ENCODE data around the gene OSCP1.

DNA sequence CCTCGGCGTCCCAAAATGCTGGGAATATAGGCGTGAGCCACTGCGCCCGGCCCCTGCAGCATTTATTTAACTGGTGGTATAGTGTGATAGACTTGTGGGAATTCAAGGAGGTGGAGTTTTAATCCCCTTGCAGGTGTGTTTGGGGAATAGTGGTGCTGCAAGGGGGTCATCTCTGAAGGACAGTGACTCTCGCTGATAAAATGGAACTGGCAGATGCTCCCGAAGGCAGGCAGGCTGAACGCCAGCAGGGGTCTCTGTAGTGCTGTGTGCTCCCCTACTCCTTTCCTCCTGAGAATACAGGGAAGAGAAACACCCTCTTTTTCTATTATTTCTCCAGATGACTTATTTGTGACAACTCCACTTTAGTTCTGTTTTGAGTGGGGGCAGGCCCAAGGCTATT, 4.0 kb downstream of the OSCP1 start:
- TF ChIP-seq YY1 (IDR thresholded peaks at IDR 0.05; ENCODE audit: low read depth): no peak
- TF ChIP-seq, protein P1, sequence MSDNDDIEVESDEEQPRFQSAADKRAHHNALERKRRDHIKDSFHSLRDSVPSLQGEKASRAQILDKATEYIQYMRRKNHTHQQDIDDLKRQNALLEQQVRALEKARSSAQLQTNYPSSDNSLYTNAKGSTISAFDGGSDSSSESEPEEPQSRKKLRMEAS (IDR thresholded peaks at IDR 0.05; ENCODE audit: low read depth): no peak

Measured in SK-N-SH (cell line).